Fibroblast of peridontal ligament (primary cell): ENCODE data around the gene KCND1.

Experiments used
- DNase-seq: peaks from one replicate; pipeline ENCODE4 v3.0.0-alpha.2; 2010; ENCODE audit errors: extremely low read depth

The KCND1 gene

DNA sequence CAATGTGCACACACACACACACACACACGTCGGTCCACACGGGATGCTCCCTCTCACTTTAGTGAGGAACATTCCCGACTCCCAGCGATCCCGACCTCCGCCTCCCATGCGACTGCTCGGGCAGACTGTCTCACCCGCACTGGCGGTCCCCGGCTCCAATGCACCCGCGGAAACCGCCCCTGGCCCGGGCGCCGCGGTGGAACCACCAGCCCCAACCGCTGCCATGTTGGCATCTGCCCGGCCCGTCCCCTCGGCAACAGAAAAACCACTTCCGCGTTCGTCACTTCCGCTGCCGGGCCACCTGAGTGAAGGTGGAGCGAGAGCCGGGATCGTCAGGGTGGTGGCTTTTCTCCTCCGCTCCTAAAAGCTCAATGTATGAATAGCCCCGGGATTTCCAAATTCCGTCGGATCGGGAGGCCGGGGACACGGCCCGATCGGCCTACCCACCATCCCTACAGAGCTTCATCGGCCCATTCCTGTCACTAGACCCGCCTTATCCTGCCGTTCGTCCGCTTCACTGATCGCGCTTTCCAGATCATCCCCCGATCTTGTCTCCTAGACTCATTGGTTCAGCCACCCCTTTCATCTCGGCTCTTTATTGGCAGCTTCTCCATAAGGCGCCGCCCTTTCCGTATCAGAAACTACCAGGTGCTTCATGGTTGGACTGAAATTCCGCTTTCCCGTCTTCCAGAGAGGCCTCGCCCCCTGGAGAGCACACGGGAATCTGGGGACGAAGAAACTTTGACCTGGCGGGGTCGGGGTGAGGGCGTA, 60.0 kb downstream of the KCND1 start, which contains the start of gene SLC35A2:
TSS of gene SLC35A2 (minus strand) at position 235 of the 771 bp plus-strand sequence. CDS start at position 225, 10 bp downstream.
- peak; percentile 58 for DNase-seq
